Muscle layer of colon (tissue), 2 donors: ENCODE measurements around the gene IQCN.

Source experiments
- H3K27ac ChIP-seq: one replicate; pipeline ENCODE4 v1.7.0; 2013; ENCODE audit warnings: low read depth, mild to moderate bottlenecking, low read length, moderate library complexity
- H3K27me3 ChIP-seq, 2 donors: one replicate each; pipeline ENCODE4 v1.7.0; 2013; ENCODE audit warnings: low read length in 2 of 2, mild to moderate bottlenecking in 2 of 2; ENCODE audit not compliant: insufficient read depth in 2 of 2, control insufficient read depth in 1 of 2
- H3K36me3 ChIP-seq: one replicate; pipeline ENCODE4 v1.7.0; 2013; ENCODE audit warnings: mild to moderate bottlenecking, low read length; ENCODE audit not compliant: insufficient read depth
- H3K4me1 ChIP-seq: one replicate; pipeline ENCODE4 v1.7.0; 2013; ENCODE audit warnings: mild to moderate bottlenecking, low read length; ENCODE audit not compliant: insufficient read depth
- H3K4me3 ChIP-seq, 2 donors: one replicate each; pipeline ENCODE4 v1.7.0; 2013; ENCODE audit warnings: low read length in 2 of 2, low read depth in 1 of 2, mild to moderate bottlenecking in 1 of 2, moderate library complexity in 1 of 2
- H3K9ac ChIP-seq: one replicate; pipeline ENCODE4 v1.7.0; 2013; ENCODE audit warnings: low read length
- H3K9me3 ChIP-seq: one replicate; pipeline ENCODE4 v1.7.0; 2013; ENCODE audit warnings: mild to moderate bottlenecking, low read length
- donor health status: abdominal sarcoma.
- donor health status: Adenocarcinoma of cecum.

IQCN gene

DNA sequence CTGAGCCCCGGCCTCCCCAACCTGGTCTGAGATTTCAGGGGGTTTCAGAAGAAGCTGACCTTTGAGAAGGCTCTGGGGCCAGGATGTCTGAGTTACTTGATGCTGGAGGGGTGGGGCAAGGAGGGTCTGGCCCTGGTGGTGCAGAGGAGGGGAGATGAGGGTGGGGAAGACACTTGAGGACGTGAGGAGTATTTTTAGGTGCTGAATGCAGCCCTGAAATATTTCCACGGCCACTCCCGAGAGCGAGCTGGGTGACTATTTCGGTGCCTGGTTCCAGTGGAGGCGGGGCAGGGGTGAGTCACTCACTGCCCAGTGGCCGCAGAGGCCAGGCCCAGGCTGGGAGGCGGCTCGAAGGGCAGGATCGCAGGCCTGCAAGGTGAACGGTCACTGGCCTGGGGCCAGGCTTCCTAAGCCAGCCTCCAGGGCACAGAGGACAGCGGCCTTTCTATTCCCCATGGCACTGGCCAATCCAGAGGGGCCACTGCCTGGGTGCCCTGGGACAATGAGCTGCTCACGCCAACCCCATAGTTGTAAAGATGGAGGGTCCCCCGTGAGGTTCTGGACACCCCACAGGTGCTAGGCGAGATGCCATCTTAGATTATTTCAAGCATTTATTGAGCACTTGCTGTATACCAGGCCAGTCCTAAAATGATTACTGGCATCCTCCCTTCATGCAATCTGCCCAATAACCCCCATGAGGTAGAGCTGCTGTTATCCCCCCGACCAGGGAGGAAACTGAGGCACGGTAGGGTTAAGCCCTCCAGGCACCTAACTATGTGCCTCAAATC, 26.9 kb upstream of the IQCN start:
- no peak overlapping the region for H3K9ac ChIP-seq
- no peaks in the 10 kb centered on the region for H3K27me3 ChIP-seq
- peaks cover 40% of the 10 kb centered on the region for H3K4me1 ChIP-seq
- no peak overlapping the region for H3K4me3 ChIP-seq
- H3K9me3 ChIP-seq, result no peaks in the 10 kb centered on the region
- H3K36me3 ChIP-seq, result no peaks in the 10 kb centered on the region
- H3K27ac ChIP-seq, result no peak overlapping the region

DNA sequence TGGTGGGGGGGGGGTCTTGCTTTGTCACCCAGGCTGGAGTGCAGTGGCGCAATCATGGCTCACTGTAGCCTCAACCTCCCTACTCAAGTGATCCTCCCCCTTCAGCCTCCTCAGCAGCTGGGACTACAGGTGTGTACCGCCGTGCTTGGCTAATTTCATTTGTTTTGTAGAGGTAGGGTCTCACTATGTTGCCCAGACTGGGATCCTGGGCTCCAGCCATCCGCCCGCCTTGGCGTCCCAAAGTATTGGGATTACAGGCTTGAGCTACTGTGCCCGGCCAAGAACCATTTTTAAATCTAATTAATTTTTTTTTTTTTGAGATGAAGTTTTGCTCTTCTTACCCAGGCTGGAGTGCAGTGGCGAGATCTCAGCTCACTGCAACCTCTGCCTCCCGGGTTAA, 25.4 kb upstream of the IQCN start:
- Histone ChIP-seq H3K4me3 (no peak overlapping the region), H3K36me3 (no peaks in the 10 kb centered on the region), H3K27ac (no peak overlapping the region), H3K27me3 (no peaks in the 10 kb centered on the region), H3K9ac (no peak overlapping the region), H3K9me3 (no peaks in the 10 kb centered on the region), H3K4me1 (peaks cover 25% of the 10 kb centered on the region)

DNA sequence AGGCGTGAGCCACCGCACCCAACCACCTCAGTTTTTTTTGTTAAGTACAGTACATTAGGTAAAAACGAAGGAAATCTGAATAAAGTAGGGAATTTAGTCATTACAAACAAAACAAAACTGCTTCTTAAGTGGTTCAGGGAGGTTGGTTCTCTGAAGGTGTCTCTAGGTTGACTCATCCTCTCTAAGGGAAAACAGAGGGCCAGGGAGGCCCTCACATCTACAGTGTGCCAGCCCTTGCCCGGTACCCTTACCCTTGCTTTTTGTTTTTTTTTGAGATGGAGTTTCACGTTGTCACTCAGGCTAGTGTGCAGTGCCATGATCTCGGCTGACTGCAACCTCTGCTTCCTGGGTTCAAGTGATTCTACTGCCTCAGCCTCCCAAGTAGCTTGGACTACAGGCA, 24.3 kb upstream of the IQCN start:
- no peak overlapping the region for H3K27ac ChIP-seq
- no peaks in the 10 kb centered on the region for H3K9me3 ChIP-seq
- no peak overlapping the region for H3K9ac ChIP-seq
- no peak overlapping the region for H3K4me3 ChIP-seq
- peaks cover 16% of the 10 kb centered on the region for H3K4me1 ChIP-seq
- no peaks in the 10 kb centered on the region for H3K36me3 ChIP-seq
- H3K27me3 ChIP-seq, result no peaks in the 10 kb centered on the region

- Histone ChIP-seq H3K36me3 (no peaks in the 10 kb centered on the region), H3K4me1 (peaks cover 18% of the 10 kb centered on the region), H3K9ac (no peak overlapping the region), H3K4me3 (no peak overlapping the region), H3K27ac (no peak overlapping the region), H3K9me3 (no peaks in the 10 kb centered on the region), H3K27me3 (no peaks in the 10 kb centered on the region)
Measured at GRCh38 chr19:18297308-18297707, 23.1 kb upstream of the IQCN start.

DNA sequence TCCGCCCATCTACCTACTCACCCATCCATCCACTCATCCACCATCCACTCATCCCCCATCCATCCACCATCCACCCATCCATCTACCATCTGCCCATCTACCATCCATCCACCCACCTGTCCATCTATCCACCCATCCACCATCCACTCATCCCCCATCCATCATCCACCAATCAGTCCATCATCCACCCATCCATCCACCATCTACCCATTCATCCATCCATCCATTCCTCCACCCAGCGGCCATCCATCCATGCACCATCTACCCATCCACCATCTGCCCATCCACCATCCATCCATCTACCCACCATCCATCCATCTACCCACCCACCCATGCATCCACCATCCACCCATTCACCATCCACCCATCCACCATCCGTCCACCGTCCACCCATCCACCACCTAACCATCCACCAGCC, 20.8 kb upstream of the IQCN start:
- H3K4me1 ChIP-seq, result peaks cover 13% of the 10 kb centered on the region
- no peak overlapping the region for H3K27ac ChIP-seq

DNA sequence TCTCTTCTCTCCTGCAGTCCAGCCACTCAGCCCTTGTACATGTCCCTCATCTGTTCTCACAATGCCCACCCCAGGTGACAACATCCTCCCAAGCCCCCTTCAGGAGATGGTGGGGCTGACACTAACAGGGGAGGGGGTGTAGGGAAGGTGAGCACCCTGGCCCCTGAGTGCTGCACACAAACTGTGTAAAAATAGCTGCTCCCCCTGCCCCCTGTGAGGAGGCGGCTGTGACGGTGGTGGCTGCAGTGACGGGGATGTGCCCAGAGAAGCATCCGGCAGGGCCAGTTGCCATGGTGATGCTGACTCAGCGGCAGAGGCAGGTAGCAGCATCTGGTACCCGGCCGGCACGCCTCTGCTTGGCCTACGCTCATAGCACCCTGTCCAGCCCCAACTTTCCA, 20.2 kb upstream of the IQCN start:
- no peak overlapping the region for H3K9ac ChIP-seq
- H3K4me1 ChIP-seq, result peaks cover 14% of the 10 kb centered on the region
- H3K4me3 ChIP-seq, result no peak overlapping the region
- H3K9me3 ChIP-seq, result no peaks in the 10 kb centered on the region
- no peaks in the 10 kb centered on the region for H3K36me3 ChIP-seq
- no peak overlapping the region for H3K27ac ChIP-seq
- no peaks in the 10 kb centered on the region for H3K27me3 ChIP-seq

More for the DNA sequence above, 20.8 kb upstream of the IQCN start:
- Histone ChIP-seq H3K9ac (no peak overlapping the region), H3K36me3 (no peaks in the 10 kb centered on the region), H3K4me3 (no peak overlapping the region), H3K27me3 (no peaks in the 10 kb centered on the region), H3K9me3 (no peaks in the 10 kb centered on the region)

DNA sequence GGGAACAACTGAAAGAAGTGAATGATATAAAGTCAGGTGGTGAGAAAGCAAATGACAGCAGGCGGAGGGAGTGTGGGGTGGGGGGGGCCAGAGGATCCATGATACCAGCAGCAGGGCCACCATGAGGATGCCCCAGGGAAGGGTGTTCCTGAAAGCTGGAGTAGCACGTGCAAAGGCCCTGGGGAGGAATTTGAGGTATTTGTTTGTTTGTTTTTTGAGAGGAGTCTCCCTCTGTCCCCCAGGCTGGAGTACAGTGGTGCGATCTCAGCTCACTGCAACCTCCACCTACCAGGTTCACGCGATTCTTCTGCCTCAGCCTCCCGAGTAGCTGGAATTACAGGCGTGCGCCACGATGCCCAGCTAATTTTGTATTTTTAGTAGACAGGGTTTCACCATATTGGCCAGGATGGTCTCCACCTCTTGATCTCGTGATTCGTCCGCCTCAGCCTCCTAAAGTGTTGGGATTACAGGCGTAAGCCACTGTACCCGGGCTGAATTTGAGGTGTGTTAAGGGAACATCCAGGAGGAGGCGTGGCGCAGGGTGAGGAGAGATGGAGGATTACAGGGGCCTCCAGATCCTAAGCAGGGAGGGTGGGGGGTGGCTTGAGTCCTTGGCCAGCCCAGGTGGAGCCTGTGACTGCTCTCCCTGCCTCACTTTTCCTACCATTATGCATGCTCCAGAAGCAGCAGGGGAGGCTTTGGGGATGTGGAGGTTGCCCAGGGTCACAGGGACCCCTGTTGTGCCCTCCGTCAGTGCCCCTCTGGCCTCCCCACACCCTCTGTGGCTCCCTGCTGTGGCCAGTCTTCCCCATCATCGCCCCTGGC, 19.6 kb upstream of the IQCN start:
- H3K27ac ChIP-seq, result peak overlapping the region; percentile 79
- H3K36me3 ChIP-seq, result no peaks in the 10 kb centered on the region
- H3K4me3 ChIP-seq, result no peak overlapping the region
- H3K9ac ChIP-seq, result peak overlapping the region; percentile 88
- H3K9me3 ChIP-seq, result no peaks in the 10 kb centered on the region
- peaks cover 14% of the 10 kb centered on the region for H3K4me1 ChIP-seq
- no peaks in the 10 kb centered on the region for H3K27me3 ChIP-seq

DNA sequence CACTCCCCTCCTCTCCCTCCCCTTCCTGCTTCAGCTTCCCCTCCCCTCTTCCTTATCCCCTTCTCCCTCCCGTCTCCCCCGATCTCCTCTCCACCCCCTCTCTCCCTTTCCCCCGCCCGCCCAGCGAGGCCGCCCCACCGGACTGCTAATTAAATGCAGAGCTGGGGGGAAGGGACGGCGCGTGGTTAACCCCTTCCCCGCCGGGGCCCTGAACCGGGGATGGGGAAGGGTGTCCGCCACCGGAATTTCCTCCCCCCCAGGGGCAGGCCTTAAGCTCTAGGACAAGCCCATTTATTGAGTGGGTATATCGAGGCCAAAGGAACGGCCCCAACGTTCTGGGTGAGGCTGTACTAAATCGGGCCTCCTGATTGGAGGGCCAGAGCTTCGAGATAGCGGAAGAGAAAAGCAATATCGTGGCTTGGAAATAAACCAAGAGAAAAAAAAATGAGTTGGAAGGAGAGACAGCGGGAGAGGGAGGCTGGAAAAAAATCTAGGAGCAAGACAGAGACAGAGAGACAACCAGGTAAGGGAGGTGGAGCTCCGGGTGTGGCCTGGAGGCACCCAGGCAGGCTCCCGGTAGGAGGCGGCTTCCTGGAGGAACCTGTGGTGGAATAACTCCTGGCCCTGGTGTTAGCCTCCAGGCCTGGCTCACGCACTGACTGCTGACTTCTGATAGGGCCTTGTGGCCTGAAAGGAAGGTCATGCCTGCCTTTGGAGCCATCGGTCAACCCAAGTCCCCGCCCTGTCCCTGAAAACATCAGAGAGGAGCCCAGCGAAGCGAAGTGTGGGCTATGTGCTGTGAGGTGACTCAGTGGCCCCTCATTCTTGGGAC, 18.8 kb upstream of the IQCN start:
- H3K36me3 ChIP-seq, result no peaks in the 10 kb centered on the region
- no peaks in the 10 kb centered on the region for H3K9me3 ChIP-seq
- peak overlapping the region; percentile 88 for H3K9ac ChIP-seq

GRCh38 chr19:18292462-18292809, 18.2 kb upstream of the IQCN start:
- Histone ChIP-seq H3K36me3 (no peaks in the 10 kb centered on the region), H3K9me3 (no peaks in the 10 kb centered on the region), H3K27me3 (no peaks in the 10 kb centered on the region), H3K27ac (peak overlapping the region; percentile 79), H3K4me3 (peak overlapping the region; percentile 79 to 95), H3K4me1 (peaks cover 14% of the 10 kb centered on the region), H3K9ac (peak overlapping the region; percentile 88)

More for the DNA sequence above, 18.8 kb upstream of the IQCN start:
- Histone ChIP-seq H3K4me1 (peaks cover 14% of the 10 kb centered on the region), H3K27me3 (no peaks in the 10 kb centered on the region), H3K27ac (peak overlapping the region; percentile 79), H3K4me3 (peak overlapping the region; percentile 79 to 95)

- peaks cover 14% of the 10 kb centered on the region for H3K4me1 ChIP-seq
Measured at GRCh38 chr19:18291590-18292461, 17.6 kb upstream of the IQCN start.

More at GRCh38 chr19:18291590-18292461, 17.6 kb upstream of the IQCN start:
- Histone ChIP-seq H3K36me3 (no peaks in the 10 kb centered on the region), H3K9me3 (no peaks in the 10 kb centered on the region), H3K4me3 (peak overlapping the region; percentile 79 to 95), H3K9ac (peak overlapping the region; percentile 88), H3K27me3 (no peaks in the 10 kb centered on the region), H3K27ac (peak overlapping the region; percentile 79)
